ENCODE measurements around the gene FBXW9. TPM values are rescaled to one million over a fixed set of nuclear protein-coding genes. Genes with fewer than 3 reads are reported as not detected.

FBXW9 gene
- total and polyA plus RNA-seq, 2 of the 8 experiments (the other 6 are each of a cell fraction or from before 2014, with no cell fraction given): 10.8 to 30.1 TPM

- no peak within 1 kb of the TSS for H4K5ac ChIP-seq (ENCODE audit: insufficient read length, low read depth, low read length)
- 9% methylated on average over 37 of the region's 46 CpGs; no CpG with 5 or more reads in 1 of the 2 experiments for WGBS, 2 experiments (ENCODE audit: extremely low coverage in 1 of 2, insufficient coverage in 1 of 2, insufficient read length in 1 of 2, insufficient replicate concordance in 2 of 2, low coverage in 1 of 2, low lambda C conversion rate in 2 of 2, missing lambda C conversion rate in 1 of 2)
- H3K23me2 ChIP-seq (ENCODE audit: low read depth, low read length): peaks cover 24% of the 10 kb centered on the region
- no peaks in the 10 kb centered on the region; a peak in 1 of 7 replicates for H3K27me3 ChIP-seq (replicated peaks in 1 of 4; ENCODE audit: control insufficient read depth in 3 of 4, extremely low read depth in 1 of 4, insufficient read depth in 3 of 4, low read length in 3 of 4)
- CTCF ChIA-PET (ENCODE audit: partially characterized antibody): interaction anchor here (0.8 to 2.3 kb wide), 5 partner anchors 10 to 102 kb away, joined by 3 to 7 read pairs (median 6); no protein-coding TSS in a partner anchor
- no peaks in the 10 kb centered on the region for H3K9me3 ChIP-seq (ENCODE audit: insufficient read depth in 2 of 2, low read depth in 1 of 2, low read length in 1 of 2)
- peaks cover 0 to 9% of the 10 kb centered on the region in 2 experiments for H4K20me1 ChIP-seq (replicated peaks in 1 of 2; ENCODE audit: control insufficient read depth in 1 of 2, insufficient read depth in 2 of 2, low read length in 2 of 2)
- peaks cover 0 to 5% (median 3%) of the 10 kb centered on the region in 4 experiments; a peak in 4 of 8 replicates for H3K36me3 ChIP-seq (ENCODE audit: control insufficient read depth in 2 of 4, insufficient read depth in 4 of 4, low read length in 3 of 4)
- peak within 1 kb of the TSS; percentile 87 for H3K18ac ChIP-seq (ENCODE audit: extremely low read depth, low read length)
- peak within 1 kb of the TSS; percentile 61; the same call in 1 of the 2 replicates for H2BK15ac ChIP-seq (ENCODE audit: low read length)
- H2BK20ac ChIP-seq (ENCODE audit: low read length): no peak within 1 kb of the TSS
- peaks cover 4% of the 10 kb centered on the region; the same call in 1 of the 2 replicates for H3K79me1 ChIP-seq (ENCODE audit: low read depth, low read length)
- H2BK120ac ChIP-seq (replicated peaks; ENCODE audit: low read depth, low read length): no peak within 1 kb of the TSS
- FAIRE-seq (no peak), DNase-seq (ENCODE audit: low read depth in 1 of 2, low spot score in 2 of 2) (peak in 1 of 2 experiments; percentile 85)
- peak within 1 kb of the TSS; percentile 41; the same call in 1 of the 2 replicates for H3K27ac ChIP-seq (ENCODE audit: low read depth, low read length)
- peak within 1 kb of the TSS; percentile 78 for H2AFZ ChIP-seq (ENCODE audit: low read length)
- peak within 1 kb of the TSS; percentile 17; the same call in 1 of the 2 replicates for H2AK5ac ChIP-seq (ENCODE audit: low read depth, low read length)
- peak within 1 kb of the TSS; percentile 88 to 97 (median 92) for H3K4me3 ChIP-seq (ENCODE audit: extremely low read depth in 1 of 4, insufficient read depth in 2 of 4, low read depth in 3 of 4, low read length in 4 of 4)
- H3K9ac ChIP-seq (replicated peaks in 1 of 4; ENCODE audit: extremely low read depth in 1 of 4, low read depth in 3 of 4, low read length in 3 of 4): peak within 1 kb of the TSS; percentile 10 to 91 (median 68)
- H4K8ac ChIP-seq (ENCODE audit: extremely low read depth, insufficient read depth, low read length): peak within 1 kb of the TSS; percentile 87
- POLR2A ChIA-PET (ENCODE audit: partially characterized antibody): interaction anchor here (0.7 to 5.3 kb wide), 12 partner anchors 8 to 1836 kb away, joined by 3 to 31 read pairs (median 4); partner anchors contain the start of genes DHPS, TNPO2, ZNF490 and ZNF791
- peaks cover 0 to 22% of the 10 kb centered on the region in 2 experiments; a peak in 1 of 4 replicates for H3K79me2 ChIP-seq (ENCODE audit: control insufficient read depth in 1 of 2, insufficient read depth in 2 of 2, low read length in 2 of 2)
- H3K4ac ChIP-seq (replicated peaks; ENCODE audit: insufficient read length, low read depth, low read length): no peak within 1 kb of the TSS
- peak within 1 kb of the TSS; percentile 77 for H3K56ac ChIP-seq (replicated peaks; ENCODE audit: insufficient read length, low read depth, low read length)
- H3K4me2 ChIP-seq (ENCODE audit: insufficient read depth in 1 of 2, low read depth in 2 of 2, low read length in 2 of 2): peak within 1 kb of the TSS; percentile 99 to 100
- no peak within 1 kb of the TSS for H3K14ac ChIP-seq (ENCODE audit: insufficient read length)
- no peak within 1 kb of the TSS for H4K91ac ChIP-seq (replicated peaks; ENCODE audit: insufficient read length, low read length)
- no peak within 1 kb of the TSS for H3K23ac ChIP-seq (ENCODE audit: insufficient read length)
- peak within 1 kb of the TSS; percentile 71; the same call in 1 of the 2 replicates for H2BK5ac ChIP-seq (ENCODE audit: low read depth, low read length)
- H3K4me1 ChIP-seq (replicated peaks in 1 of 4; ENCODE audit: control insufficient read depth in 3 of 4, insufficient read depth in 4 of 4, low read length in 3 of 4): peaks cover 3 to 22% (median 7%) of the 10 kb centered on the region in 4 experiments
- H2BK12ac ChIP-seq (ENCODE audit: low read depth, low read length): peak within 1 kb of the TSS; percentile 68
- TF ChIP-seq JUN (IDR thresholded peaks at IDR 0.05; ENCODE audit: low read depth, low read length) (no peak), EGR1 (IDR thresholded peaks at IDR 0.05; ENCODE audit: borderline replicate concordance, low read depth, low read length) (peak; percentile 6; the same call in 1 of the 2 replicates), POLR2A (IDR thresholded peaks at IDR 0.05; ENCODE audit: control extremely low read depth in 1 of 2, low read depth in 2 of 2, low read length in 2 of 2) (peak in 1 of 2 experiments; percentile 67; a peak in 2 of 3 replicates), KDM1A (IDR thresholded peaks at IDR 0.05; ENCODE audit: borderline replicate concordance, low read length) (no peak), POU5F1 (IDR thresholded peaks at IDR 0.05; ENCODE audit: low read depth, low read length) (no peak), NANOG (IDR thresholded peaks at IDR 0.05; ENCODE audit: insufficient read depth, low read depth, low read length, poor library complexity, severe bottlenecking) (no peak), PHF8 (conservative IDR thresholded peaks at IDR 0.05; ENCODE audit: low read depth, low read length) (peak; percentile 74), RBBP5 (IDR thresholded peaks at IDR 0.05; ENCODE audit: borderline replicate concordance, low read depth, low read length) (no peak), SIN3A (conservative IDR thresholded peaks at IDR 0.05 in 1 of 2, IDR thresholded peaks at IDR 0.05 in 1 of 2; ENCODE audit: low read depth in 1 of 2, low read length in 2 of 2) (peak in 1 of 2 experiments; percentile 52; a peak in 2 of 4 replicates), TBP (IDR thresholded peaks at IDR 0.05; ENCODE audit: low read depth, low read length) (peak; percentile 31; the same call in 1 of the 2 replicates), SP1 (IDR thresholded peaks at IDR 0.05; ENCODE audit: low read depth, low read length) (peak; percentile 57; the same call in 1 of the 2 replicates)
Measured at GRCh38 chr19:12666265-12667048, 30.0 kb downstream of the FBXW9 start, which contains the start of the genes MAN2B1 and WDR83. Gene MAN2B1, minus strand, starts transcription at chr19:12666742. Its CDS starts 41 bp downstream, at chr19:12666701. Gene WDR83, plus strand, starts transcription at chr19:12666807. Its CDS starts 2,984 bp downstream, at chr19:12669791.

All from H1 (cell line).